Caco-2 (cell line): Measurements from ENCODE around the gene FAT2. TPM values are rescaled to one million over a fixed set of nuclear protein-coding genes. Genes with fewer than 3 reads are reported as not detected.
"Not testable (repeated sequence)": the region's sequence is repeated elsewhere in the genome, so short reads cannot be mapped to it uniquely, and the experiment has no call there.

Experiments used
- BruUV-seq: library from RNA; stranded (reverse); fragments of 400-500 nt; replicated peaks from 2 replicates; lab custom pipeline; 2021; lab: Mats Ljungman, UMichigan
- CTCF ChIA-PET: fragments of 300-600 bp; sonication (Branson Sonifier 250); formaldehyde crosslinking; loops from one replicate; lab custom pipeline; 2022; ENCODE audit warnings: antibody characterized with exemption; lab: Charles Lee
- POLR2A ChIA-PET: fragments of 300-600 bp; sonication (Branson Sonifier 250); formaldehyde crosslinking; loops from one replicate; lab custom pipeline; 2022; ENCODE audit warnings: antibody characterized with exemption; lab: Charles Lee
- DNase-seq, 2 experiments: peaks; one replicate each; pipeline versions ENCODE4 v3.0.0 to v3.0.0-alpha.2; 2020 to 2022
- H3K27me3 ChIP-seq: replicated peaks from 2 replicates; pipeline ENCODE4 v1.6.0; 2011; ENCODE audit warnings: low read length; ENCODE audit not compliant: control insufficient read depth, insufficient read depth
- H3K36me3 ChIP-seq: 2 replicates; pipeline ENCODE4 v1.5.1; 2011; ENCODE audit warnings: low read length; ENCODE audit not compliant: control insufficient read depth, insufficient read depth
- H3K4me1 ChIP-seq: fragments of 250-450 bp; sonication (Bioruptor Pico); 2 replicates; pipeline ENCODE4 v1.5.1; 2020; ENCODE audit warnings: mild to moderate bottlenecking
- H3K4me3 ChIP-seq: 2 replicates; pipeline ENCODE4 v1.5.1; 2011; ENCODE audit warnings: low read depth, mild to moderate bottlenecking, control low read depth, low read length
- H3K9me3 ChIP-seq: fragments of 250-450 bp; sonication (Bioruptor Pico); 2 replicates; pipeline ENCODE4 v1.5.1; 2020; ENCODE audit warnings: mild to moderate bottlenecking, moderate library complexity
- H3K27ac Mint-ChIP-seq: one replicate; pipeline ENCODE4 v1.8.0; 2022; ENCODE audit warnings: mixed read lengths; ENCODE audit not compliant: unreplicated experiment
- H3K27me3 Mint-ChIP-seq: one replicate; pipeline ENCODE4 v1.8.0; 2022; ENCODE audit warnings: mixed read lengths; ENCODE audit not compliant: insufficient read depth, unreplicated experiment
- H3K36me3 Mint-ChIP-seq: one replicate; pipeline ENCODE4 v1.8.0; 2022; ENCODE audit warnings: mild to moderate bottlenecking, mixed read lengths; ENCODE audit not compliant: insufficient read depth, unreplicated experiment
- H3K4me1 Mint-ChIP-seq: one replicate; pipeline ENCODE4 v1.8.0; 2022; ENCODE audit warnings: low read depth, mixed read lengths; ENCODE audit not compliant: unreplicated experiment
- H3K4me3 Mint-ChIP-seq: one replicate; pipeline ENCODE4 v1.8.0; 2022; ENCODE audit warnings: mild to moderate bottlenecking, moderate library complexity, mixed read lengths; ENCODE audit not compliant: unreplicated experiment
- H3K9me3 Mint-ChIP-seq: one replicate; pipeline ENCODE4 v1.8.0; 2022; ENCODE audit warnings: mixed read lengths; ENCODE audit not compliant: unreplicated experiment
- intact Hi-C: fragments of 100-400 bp; cut with micrococcal nuclease; formaldehyde crosslinking; loops from one replicate; pipeline ENCODE4 v1.10.0; 2022; ENCODE audit not compliant: unreplicated experiment
- total RNA-seq: library from RNA; stranded (reverse); gene quantifications from 2 replicates; pipeline ENCODE4 v1.2.3, GENCODE V29; 2022
- TF ChIP-seq, protein P1 (sequence below), 2 experiments: fragments of 200-600 bp in 1 of 2; IDR thresholded peaks; 1 replicate in 1 of 2; 2 replicates in 1 of 2; pipeline versions ENCODE4 v1.5.1 to v1.8.0; 2011 to 2022; ENCODE audit warnings: antibody characterized with exemption in 1 of 2, control low read depth in 1 of 2, inconsistent platforms in 1 of 2, low read depth in 1 of 2, low read length in 1 of 2, mild to moderate bottlenecking in 1 of 2, moderate library complexity in 1 of 2; ENCODE audit not compliant: insufficient read depth in 1 of 2, severe bottlenecking in 1 of 2, unreplicated experiment in 1 of 2

Gene FAT2
- total RNA-seq, 1 experiment from 2014 or later: 0.32 TPM

DNA sequence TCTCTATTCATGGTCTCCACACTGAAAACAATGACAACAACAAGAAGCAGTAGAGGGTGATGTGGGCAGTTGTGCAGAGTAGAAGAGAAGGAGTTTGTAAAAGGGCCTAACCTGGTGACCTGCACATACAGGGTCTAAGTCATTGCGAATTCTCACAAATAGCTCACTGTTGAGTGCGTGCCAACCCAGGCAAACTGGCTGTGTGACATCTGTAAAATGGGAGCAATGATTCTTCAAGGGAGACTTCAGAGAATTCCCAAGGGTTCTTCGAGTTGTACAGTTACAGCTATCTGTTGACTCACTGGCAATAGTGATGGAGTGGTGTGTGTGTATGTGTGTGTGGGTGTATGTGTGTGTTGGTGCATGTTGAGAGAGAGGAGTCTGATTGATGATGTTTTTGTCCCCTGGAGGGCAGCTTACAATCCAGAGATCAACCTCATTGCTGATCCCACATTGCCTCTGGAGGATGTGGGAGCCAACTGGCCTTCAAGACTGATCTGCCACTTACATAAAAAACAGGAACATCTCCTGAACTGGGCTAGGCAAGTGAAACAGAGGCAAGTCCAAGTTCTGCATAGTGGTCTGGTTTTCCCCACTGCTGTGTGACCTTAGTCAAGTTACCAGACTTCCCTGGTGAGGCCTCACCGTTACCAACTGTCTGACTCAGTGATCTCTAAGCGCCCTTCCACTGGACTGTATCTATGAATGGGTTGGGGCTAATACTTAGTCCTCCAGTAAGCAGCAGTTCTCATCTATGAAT lies 3.2 kb downstream of the FAT2 start:
- Mint-ChIP-seq H3K36me3 (no peaks in the 10 kb centered on the region), H3K27me3 (no peaks in the 10 kb centered on the region), H3K27ac (no peak overlapping the region), H3K4me3 (no peak overlapping the region), H3K4me1 (no peaks in the 10 kb centered on the region), H3K9me3 (no peaks in the 10 kb centered on the region)
- H3K4me1 ChIP-seq: peaks cover 5% of the 10 kb centered on the region
- ChIA-PET POLR2A (no interaction called here), CTCF (no interaction called here)
- no peaks in the 10 kb centered on the region for H3K9me3 ChIP-seq
- intact Hi-C loops: no loop called here
- no TSS peak for BruUV-seq
- no peak overlapping the region for H3K4me3 ChIP-seq
- DNase-seq: no peak
- no peaks in the 10 kb centered on the region; the same call in 1 of the 2 replicates for H3K36me3 ChIP-seq
- no peaks in the 10 kb centered on the region for H3K27me3 ChIP-seq
- TF ChIP-seq, protein P1, sequence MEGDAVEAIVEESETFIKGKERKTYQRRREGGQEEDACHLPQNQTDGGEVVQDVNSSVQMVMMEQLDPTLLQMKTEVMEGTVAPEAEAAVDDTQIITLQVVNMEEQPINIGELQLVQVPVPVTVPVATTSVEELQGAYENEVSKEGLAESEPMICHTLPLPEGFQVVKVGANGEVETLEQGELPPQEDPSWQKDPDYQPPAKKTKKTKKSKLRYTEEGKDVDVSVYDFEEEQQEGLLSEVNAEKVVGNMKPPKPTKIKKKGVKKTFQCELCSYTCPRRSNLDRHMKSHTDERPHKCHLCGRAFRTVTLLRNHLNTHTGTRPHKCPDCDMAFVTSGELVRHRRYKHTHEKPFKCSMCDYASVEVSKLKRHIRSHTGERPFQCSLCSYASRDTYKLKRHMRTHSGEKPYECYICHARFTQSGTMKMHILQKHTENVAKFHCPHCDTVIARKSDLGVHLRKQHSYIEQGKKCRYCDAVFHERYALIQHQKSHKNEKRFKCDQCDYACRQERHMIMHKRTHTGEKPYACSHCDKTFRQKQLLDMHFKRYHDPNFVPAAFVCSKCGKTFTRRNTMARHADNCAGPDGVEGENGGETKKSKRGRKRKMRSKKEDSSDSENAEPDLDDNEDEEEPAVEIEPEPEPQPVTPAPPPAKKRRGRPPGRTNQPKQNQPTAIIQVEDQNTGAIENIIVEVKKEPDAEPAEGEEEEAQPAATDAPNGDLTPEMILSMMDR (IDR thresholded peaks at IDR 0.05; ENCODE audit: insufficient read depth in 1 of 2, low read depth in 1 of 2, low read length in 1 of 2, severe bottlenecking in 1 of 2, unreplicated experiment in 1 of 2): no peak

DNA sequence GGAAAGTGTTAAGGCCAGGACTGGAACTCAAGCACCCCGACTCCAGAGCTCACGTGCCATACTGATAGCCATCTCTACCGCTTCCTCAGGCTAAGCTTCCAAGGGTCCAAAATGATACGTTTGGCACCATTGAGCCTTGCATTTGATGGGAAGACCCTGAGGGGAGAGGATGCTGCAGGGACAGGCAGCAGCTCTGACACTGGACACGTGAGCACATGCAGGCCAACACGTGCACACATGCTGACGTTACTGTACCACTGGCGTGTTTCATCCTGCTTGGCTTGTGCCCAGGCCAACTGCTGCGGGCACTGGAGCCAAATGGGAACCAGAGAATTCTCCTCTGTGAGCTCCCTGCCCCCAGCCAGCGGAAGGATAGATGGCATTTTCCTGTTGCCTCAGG lies 5.2 kb downstream of the FAT2 start:
- ChIA-PET POLR2A (no interaction called here), CTCF (no interaction called here)
- TF ChIP-seq, protein P1 (IDR thresholded peaks at IDR 0.05; ENCODE audit: insufficient read depth in 1 of 2, low read depth in 1 of 2, low read length in 1 of 2, severe bottlenecking in 1 of 2, unreplicated experiment in 1 of 2): no peak
- BruUV-seq: no TSS peak
- no peaks in the 10 kb centered on the region; the same call in 1 of the 2 replicates for H3K36me3 ChIP-seq
- H3K27ac Mint-ChIP-seq: no peak overlapping the region
- H3K4me1 ChIP-seq: no peaks in the 10 kb centered on the region
- H3K4me3 ChIP-seq: no peak overlapping the region
- H3K4me1 Mint-ChIP-seq: no peaks in the 10 kb centered on the region
- no peaks in the 10 kb centered on the region for H3K27me3 Mint-ChIP-seq
- H3K4me3 Mint-ChIP-seq: no peak overlapping the region
- H3K27me3 ChIP-seq: no peaks in the 10 kb centered on the region
- intact Hi-C loops: no loop called here
- H3K9me3 ChIP-seq: no peaks in the 10 kb centered on the region
- H3K36me3 Mint-ChIP-seq: no peaks in the 10 kb centered on the region
- no peak for DNase-seq
- no peaks in the 10 kb centered on the region for H3K9me3 Mint-ChIP-seq

DNA sequence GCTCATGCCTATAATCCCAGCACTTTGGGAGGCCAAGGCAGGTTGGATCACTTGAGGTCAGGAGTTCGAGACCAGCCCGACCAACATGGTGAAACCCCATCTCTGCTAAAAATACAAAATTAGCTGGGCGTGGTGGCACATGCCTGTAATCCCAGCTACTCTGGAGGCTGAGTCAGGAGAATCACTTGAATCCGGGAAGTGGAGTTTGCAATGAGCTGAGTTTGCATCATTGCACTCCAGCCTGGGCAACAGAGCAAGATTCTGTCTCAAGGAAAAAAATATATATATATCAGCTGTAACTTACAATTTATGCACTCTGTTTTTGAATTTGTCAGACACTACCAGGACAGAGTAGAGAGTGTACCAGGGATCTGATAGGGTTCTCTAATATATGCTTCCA lies 5.8 kb downstream of the FAT2 start:
- POLR2A ChIA-PET, H3K27me3 ChIP-seq, H3K27me3 Mint-ChIP-seq, H3K4me3 ChIP-seq, H3K36me3 ChIP-seq, H3K36me3 Mint-ChIP-seq, intact Hi-C loops, H3K9me3 Mint-ChIP-seq, H3K4me1 ChIP-seq, H3K4me3 Mint-ChIP-seq, BruUV-seq, H3K9me3 ChIP-seq, H3K4me1 Mint-ChIP-seq, H3K27ac Mint-ChIP-seq, DNase-seq: not testable (repeated sequence)
- CTCF ChIA-PET: interaction anchor here (1.8 kb wide), 1 partner anchor 67 kb away, joined by 4 read pairs; no protein-coding TSS in a partner anchor
